A549 treated with dexamethasone at 1 μM for 4 hours (cell line): Measurements from ENCODE around the gene ANKRD11. TPM values are rescaled to one million over a fixed set of nuclear protein-coding genes. Genes with fewer than 3 reads are reported as not detected.

ENCODE experiments used
- total RNA-seq: library from RNA; stranded (reverse); fragments of 200-300 nt; extraction: Qiagen RNA extraction; gene quantifications from 5 replicates; pipeline ENCODE4 v1.2.3, GENCODE V29; 2022

ANKRD11 gene
- 79.9 to 138 TPM (median 130 TPM) in 5 replicates for total RNA-seq

GRCh38 chr16:89490439-89491237 is at the start of gene ANKRD11:
ANKRD11 (minus strand) TSS chr16:89490561; CDS start chr16:89317019, 173,542 bp downstream.

GRCh38 chr16:89507834-89508590 is 17.7 kb upstream of the ANKRD11 start, which contains the start of gene SPG7:
SPG7 (plus strand) TSS chr16:89508403; CDS start chr16:89508418, 15 bp downstream.

Other genes with a start within 250 kb of the ANKRD11 start
- gene SPG7, start 17.8 kb upstream of the ANKRD11 start, total RNA-seq: 82.1 to 121 TPM (median 111 TPM) in 5 replicates
- gene RPL13, start 70.1 kb upstream of the ANKRD11 start, total RNA-seq: 3,464 to 4,166 TPM (median 4,079 TPM) in 5 replicates
- 53.4 to 85.8 TPM (median 69.6 TPM) in 5 replicates for gene CPNE7, start 85.2 kb upstream of the ANKRD11 start, total RNA-seq
- 0.79 to 1.6 TPM (median 1.4 TPM) in 5 replicates for gene DPEP1, start 123.1 kb upstream of the ANKRD11 start, total RNA-seq
- gene CHMP1A, start 167.1 kb upstream of the ANKRD11 start, total RNA-seq: 83.6 to 97.9 TPM (median 94.7 TPM) in 5 replicates
- 14.0 to 17.3 TPM (median 16.6 TPM) in 5 replicates for gene SPATA33, start 167.3 kb upstream of the ANKRD11 start, total RNA-seq
- gene CDK10, start 196.1 kb upstream of the ANKRD11 start, total RNA-seq: 22.1 to 36.2 TPM (median 33.9 TPM) in 5 replicates
- 9.5 to 11.6 TPM (median 10.2 TPM) in 5 replicates for gene SPATA2L, start 211.1 kb upstream of the ANKRD11 start, total RNA-seq
- 3.6 to 5.6 TPM (median 4.5 TPM) in 5 replicates for gene VPS9D1, start 230.3 kb upstream of the ANKRD11 start, total RNA-seq
- 12.5 to 19.7 TPM (median 19.2 TPM) in 5 replicates for gene ZNF276, start 231.0 kb upstream of the ANKRD11 start, total RNA-seq